GM12892 (cell line): ENCODE data around the gene GNA12.

Source experiments
- POLR2A ChIP-seq: IDR thresholded peaks from 2 replicates; pipeline ENCODE4 v1.6.1; 2011; ENCODE audit warnings: low read depth, low read length, control low read depth
- POLR2AphosphoS5 ChIP-seq: IDR thresholded peaks from 2 replicates; pipeline ENCODE4 v1.6.1; 2011; ENCODE audit warnings: low read depth, low read length, control low read depth
- TAF1 ChIP-seq: IDR thresholded peaks from 2 replicates; pipeline ENCODE4 v1.6.1; 2011; ENCODE audit warnings: low read depth, mild to moderate bottlenecking, control low read depth, low read length, borderline replicate concordance

DNA sequence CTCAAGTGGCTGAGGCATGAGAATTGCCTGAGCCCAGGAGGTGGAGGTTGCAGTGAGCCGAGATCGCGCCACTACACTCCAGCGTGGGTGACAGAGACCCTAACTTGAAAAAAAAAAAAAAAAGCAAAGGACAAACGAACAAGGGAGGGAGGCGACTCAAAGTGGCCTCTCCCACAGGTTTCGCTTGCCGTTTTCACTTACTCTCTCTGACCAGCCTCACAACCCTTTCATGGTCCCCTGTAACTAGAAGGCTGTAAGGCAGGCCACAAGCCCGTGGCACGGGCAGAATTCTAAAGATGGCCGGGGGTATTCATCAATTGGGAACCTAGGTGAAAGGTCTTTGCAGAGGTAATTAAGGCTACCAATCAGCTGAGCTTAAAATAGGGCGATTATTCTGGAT lies 25.5 kb downstream of the GNA12 start:
- TF ChIP-seq POLR2A (no peak), POLR2AphosphoS5 (no peak), TAF1 (no peak)
